GM18873 (cell line): ENCODE measurements around the gene EIF4G2.
"Not testable (repeated sequence)": the region's sequence is repeated elsewhere in the genome, so short reads cannot be mapped to it uniquely, and the experiment has no call there.

Source experiments
- ATAC-seq: cut with Tn5 transposase; IDR thresholded peaks from one replicate; pipeline ENCODE4 v1.9.1; 2021; ENCODE audit warnings: mild to moderate bottlenecking, moderate library complexity, moderate number of reproducible peaks; ENCODE audit not compliant: unreplicated experiment, low FRiP score

EIF4G2 gene

GRCh38 chr11:10808553-10809372 is at the start of gene EIF4G2:
EIF4G2 (minus strand) TSS chr11:10808926.
- ATAC-seq = peak; percentile 91

GRCh38 chr11:10857709-10858438 is 49.1 kb upstream of the EIF4G2 start, which contains the start of gene ZBED5:
ZBED5 (minus strand) TSS chr11:10858053; CDS start chr11:10854945, 3,108 bp downstream.
- ATAC-seq = peak; percentile 88

- ATAC-seq = peak; percentile 2
These were observed 48.7 kb upstream of the EIF4G2 start for GRCh38 chr11:10857459-10857708.

GRCh38 chr11:10856689-10857458 is 48.1 kb upstream of the EIF4G2 start:
- no peak for ATAC-seq

GRCh38 chr11:10855295-10855694 is 46.6 kb upstream of the EIF4G2 start:
- ATAC-seq = no peak

- ATAC-seq = no peak
These were observed 39.5 kb upstream of the EIF4G2 start for GRCh38 chr11:10847960-10848860.

- no peak for ATAC-seq
These were observed 37.9 kb upstream of the EIF4G2 start for GRCh38 chr11:10846660-10847059.

- ATAC-seq = no peak
These were observed 36.9 kb upstream of the EIF4G2 start for GRCh38 chr11:10845589-10845988.

GRCh38 chr11:10844796-10845195 is 36.1 kb upstream of the EIF4G2 start:
- ATAC-seq = no peak

- ATAC-seq = no peak
These were observed 35.6 kb upstream of the EIF4G2 start for GRCh38 chr11:10844356-10844755.

GRCh38 chr11:10838881-10839280 is 30.2 kb upstream of the EIF4G2 start:
- no peak for ATAC-seq

GRCh38 chr11:10838083-10838482 is 29.4 kb upstream of the EIF4G2 start:
- no peak for ATAC-seq

- ATAC-seq = not testable (repeated sequence)
These were observed 28.2 kb upstream of the EIF4G2 start for GRCh38 chr11:10836884-10837283.

GRCh38 chr11:10829139-10829538 is 20.4 kb upstream of the EIF4G2 start:
- no peak for ATAC-seq

GRCh38 chr11:10828402-10828801 is 19.7 kb upstream of the EIF4G2 start:
- ATAC-seq = no peak

GRCh38 chr11:10824888-10825287 is 16.2 kb upstream of the EIF4G2 start:
- ATAC-seq = no peak

GRCh38 chr11:10823152-10823579 is 14.4 kb upstream of the EIF4G2 start:
- no peak for ATAC-seq

GRCh38 chr11:10822491-10822890 is 13.8 kb upstream of the EIF4G2 start:
- ATAC-seq = not testable (repeated sequence)

GRCh38 chr11:10818594-10818993 is 9.9 kb upstream of the EIF4G2 start:
- ATAC-seq = no peak

GRCh38 chr11:10813945-10814344 is 5.2 kb upstream of the EIF4G2 start:
- ATAC-seq = no peak
